NCI-H1930 (cell line): ENCODE measurements around the gene ZFAND2A.
"Not testable (repeated sequence)": the region's sequence is repeated elsewhere in the genome, so short reads cannot be mapped to it uniquely, and the experiment has no call there.

Experiments used
- DNase-seq, 2 experiments: peaks; one replicate each; lab custom pipeline; 2025; lab: John Stamatoyannopoulos, UW

ZFAND2A gene

DNA sequence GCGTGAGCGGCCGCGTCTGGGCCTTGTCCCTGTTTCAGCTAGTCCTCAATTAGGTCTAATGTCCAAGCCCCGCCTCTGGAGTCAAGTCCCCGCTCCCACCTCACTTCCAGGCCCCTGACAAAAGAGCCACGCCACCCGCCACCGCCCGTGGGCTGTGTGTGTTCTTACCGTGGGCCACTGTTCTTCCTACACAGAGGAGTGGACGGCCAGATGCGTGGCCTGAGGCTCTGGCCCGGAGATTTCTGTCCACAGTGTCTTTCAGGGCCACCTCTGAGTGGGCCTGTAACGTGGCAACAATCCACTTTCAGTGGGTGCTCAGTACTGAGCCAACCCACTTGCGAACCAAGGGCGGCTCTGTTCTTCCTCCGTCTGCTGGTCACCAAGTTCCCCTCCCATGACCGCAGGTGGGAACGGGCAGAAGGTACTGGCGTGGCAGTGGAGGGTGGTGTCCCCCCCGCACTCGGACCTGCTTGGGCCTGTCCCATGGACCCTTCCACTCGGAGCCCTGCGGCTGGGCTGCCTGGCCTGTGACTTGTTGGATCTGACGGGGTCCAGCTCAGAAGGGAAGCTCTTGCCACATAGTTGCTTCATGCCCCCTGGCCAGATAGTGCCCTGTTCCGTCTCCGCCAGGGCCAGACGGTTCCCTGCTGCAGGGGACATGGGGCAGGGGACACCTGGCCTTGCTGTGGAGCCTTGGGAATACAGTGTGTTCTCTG is 15.0 kb upstream of the ZFAND2A start:
- no peak for DNase-seq

DNA sequence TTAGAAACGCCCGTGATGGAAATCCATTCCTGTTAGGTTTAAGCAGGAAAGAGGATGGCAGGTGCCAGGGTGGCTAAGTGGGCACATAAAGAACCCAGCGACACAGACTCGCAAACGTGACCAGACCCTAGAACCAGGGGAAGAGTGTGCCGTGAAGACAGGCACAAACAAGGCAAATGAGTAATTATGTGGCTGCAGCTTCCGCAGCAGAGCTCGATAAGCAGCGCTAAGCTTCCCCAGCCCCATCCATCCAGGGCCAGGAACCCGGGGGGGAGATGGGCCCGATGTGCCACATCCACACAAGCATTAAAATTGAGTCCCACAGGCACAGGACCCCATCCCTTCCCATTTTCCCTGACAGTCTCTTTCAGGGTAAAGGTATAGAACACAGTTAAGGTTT is 14.0 kb upstream of the ZFAND2A start:
- no peak for DNase-seq

DNA sequence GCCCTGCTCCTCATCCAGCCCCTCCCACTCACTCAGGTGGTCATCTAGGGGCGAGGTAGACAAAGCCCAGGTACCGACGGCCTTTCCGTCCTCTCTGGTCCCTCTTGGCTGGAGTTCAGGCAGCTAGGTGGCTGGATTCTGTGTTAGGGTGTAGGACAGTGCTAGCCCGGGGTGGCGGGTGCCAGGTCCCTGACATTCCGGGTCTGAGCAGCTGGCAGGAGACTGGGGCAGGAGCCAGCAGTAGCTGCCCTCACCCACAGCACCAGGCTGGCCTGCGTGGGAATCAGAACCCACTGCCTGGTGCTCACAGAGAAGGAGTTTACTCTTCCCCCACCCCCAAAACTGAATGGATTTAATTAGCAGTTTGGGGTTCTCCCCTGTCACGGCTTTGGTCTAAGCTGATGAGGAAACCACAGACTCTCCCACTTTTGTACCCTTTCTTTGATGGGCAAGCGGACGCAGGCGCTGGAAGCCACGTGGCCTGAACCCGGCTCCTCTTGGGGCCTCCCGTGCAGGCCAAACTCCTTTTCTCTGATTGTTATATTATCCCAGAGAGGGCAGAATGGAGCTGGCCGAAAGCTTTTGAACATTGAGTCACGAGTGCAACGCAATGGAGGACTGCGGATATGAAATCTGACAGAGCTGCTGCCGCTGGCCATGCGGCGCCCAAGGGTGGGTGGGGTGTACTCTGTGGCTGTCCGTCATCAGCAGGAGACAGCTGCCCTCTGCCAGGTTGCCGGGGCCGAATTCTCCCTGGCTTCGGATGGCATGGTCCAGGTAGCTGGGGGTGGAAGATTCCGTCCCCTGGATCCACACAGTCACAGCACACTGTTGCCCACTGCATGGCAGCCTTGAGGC is 12.9 kb upstream of the ZFAND2A start:
- DNase-seq = no peak

DNA sequence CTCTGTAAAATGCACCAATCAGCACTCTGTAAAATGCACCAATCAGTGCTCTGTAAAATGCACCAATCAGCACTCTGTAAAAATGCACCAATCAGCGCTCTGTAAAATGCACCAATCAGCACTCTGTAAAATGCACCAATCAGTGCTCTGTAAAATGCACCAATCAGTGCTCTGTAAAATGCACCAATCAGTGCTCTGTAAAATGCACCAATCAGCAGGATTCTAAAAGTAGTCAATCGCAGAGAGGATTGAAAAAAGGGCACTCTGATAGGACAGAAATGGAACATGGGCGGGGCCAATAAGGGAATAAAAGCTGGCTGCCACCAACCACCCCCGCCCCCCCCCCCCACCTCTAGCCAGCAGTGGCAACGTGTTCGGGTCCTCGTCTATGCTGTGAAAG is 11.5 kb upstream of the ZFAND2A start:
- not testable (repeated sequence) for DNase-seq

DNA sequence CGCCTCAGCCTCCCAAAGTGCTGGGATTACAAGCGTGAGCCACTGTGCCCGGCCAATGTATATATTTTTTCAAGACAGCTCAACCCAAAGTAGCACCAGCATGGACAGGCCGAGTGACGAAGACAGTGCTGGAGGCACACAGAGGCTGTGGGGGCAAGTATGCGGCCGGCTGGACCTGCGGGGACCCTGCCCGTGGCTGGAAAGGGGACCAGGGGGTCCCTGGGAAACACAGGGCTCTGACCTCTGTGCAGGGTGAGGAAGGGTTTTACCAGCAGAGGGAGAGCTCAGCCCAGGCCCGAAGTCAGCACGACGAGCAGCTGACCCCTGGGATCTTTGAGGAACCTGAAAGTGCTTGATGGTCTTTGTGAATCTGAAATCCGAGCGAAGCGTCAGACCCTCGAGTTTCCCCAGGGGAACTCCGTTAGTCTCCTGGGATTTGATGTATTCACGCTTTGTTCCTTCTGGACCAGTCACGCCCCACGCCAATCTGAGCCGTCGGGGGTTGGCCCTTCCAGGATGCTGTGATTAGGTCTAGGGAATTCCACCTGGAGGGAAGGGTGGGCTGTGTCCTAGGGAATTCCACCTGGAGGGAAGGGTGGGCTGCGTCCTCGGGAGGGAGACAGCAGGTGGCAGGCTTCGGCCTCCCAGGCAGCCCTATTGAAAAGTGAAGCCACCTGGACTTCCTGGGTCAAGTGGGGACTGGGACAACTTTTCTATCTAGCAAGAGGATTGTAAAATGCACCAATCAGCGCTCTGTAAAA is 10.9 kb upstream of the ZFAND2A start:
- no peak for DNase-seq

DNA sequence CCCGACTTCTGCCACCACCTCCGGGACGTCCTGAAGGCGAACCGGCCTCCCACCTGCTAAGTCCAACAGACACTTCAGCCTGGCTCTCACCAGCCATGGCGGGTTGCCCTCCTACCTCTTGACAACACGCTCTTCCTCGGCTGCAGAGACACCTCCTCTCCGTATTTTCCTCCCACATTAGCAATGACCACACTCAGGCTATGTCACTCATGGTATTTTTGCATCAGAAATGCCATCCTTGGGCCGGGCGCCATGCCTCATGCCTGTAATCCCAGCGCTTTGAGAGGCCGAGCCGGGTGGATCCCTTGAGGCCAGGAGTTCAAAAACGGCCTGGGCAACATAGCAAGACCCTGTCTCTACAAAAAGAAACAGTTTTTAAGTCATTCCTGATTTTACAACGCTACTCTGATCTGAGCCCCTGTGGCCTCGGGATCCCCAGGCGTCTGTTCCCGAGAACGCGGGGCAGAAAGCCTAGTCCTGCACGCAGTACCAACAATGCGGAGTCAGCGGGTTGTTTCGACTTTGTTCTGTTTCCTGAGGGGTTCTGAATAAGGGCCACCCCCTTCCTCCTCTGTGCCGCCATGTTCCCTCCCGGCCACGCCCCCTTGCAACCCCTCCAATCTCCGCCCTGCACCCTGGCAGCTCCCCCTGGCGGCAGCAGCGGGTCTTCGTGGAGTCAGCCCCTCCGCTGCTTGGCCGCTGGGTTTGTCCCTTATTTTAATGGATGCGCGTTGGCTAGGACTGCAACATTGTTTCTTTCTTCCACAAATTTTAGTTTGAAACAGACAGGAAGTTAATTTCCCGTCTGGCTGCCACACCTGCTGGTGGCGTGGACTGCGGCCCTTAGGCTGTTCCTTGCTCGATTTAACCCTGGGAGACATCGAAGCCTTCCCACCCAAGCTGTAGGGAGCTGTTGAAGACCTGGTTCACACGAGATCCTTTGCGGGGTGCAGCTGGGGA is 9.7 kb upstream of the ZFAND2A start:
- peak; percentile 83 for DNase-seq

DNA sequence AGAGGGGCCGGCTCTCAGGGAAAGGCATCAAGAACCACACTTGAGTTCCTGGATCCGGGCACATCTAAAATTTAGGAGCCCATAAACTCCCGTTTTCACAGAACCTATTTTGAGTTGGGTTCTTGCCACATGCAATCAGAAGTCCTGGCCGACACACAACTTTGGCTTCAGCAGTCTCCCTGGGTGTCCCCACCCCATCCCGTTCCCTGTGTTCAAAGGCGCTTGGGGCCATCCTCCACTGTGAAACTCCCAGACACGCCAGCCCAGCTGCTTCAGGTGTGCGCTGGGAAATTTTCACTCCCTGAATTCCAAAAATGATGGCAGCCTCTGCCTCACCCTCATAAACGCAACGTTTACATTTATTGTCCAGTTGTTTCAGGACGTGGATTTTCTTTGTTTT is 8.4 kb upstream of the ZFAND2A start:
- no peak for DNase-seq

DNA sequence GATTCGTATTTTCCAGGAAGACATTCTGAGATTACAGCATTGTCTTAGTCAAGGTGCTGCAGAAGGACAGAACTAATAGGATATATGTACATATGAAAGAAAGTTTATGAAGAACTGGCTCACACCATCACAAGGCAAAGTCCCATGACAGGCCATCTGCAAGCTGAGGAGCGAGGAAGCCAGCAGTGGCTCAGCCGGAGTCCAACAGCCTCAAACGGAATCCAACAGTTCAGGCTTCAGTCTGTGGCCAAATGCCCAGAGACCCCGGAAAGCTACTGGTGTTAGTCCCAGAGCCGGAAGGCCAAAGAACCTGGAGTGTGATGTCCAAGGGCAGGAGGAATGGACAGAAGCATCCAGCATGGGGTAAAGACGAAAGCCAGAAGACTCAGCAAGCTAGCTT is 4.4 kb upstream of the ZFAND2A start:
- no peak for DNase-seq

DNA sequence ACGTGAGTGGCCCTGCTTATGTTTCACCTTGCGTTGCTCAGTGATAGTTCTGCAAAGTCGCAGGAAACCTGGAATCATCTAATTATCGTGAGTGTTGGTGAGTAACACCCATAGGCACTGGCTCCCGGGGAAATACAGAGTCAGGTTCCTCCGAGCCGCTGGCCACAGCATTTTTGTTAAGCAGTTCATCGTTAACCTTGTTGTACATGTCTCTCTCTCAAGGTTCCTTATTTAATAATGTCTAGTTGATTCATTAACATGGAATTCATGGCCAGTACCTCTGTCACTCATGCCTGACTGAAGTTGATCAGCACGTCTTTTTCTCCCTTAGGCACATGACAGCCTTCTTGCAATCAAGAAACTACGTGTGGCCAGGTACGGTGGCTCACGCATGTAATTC is 3.1 kb upstream of the ZFAND2A start:
- no peak for DNase-seq

DNA sequence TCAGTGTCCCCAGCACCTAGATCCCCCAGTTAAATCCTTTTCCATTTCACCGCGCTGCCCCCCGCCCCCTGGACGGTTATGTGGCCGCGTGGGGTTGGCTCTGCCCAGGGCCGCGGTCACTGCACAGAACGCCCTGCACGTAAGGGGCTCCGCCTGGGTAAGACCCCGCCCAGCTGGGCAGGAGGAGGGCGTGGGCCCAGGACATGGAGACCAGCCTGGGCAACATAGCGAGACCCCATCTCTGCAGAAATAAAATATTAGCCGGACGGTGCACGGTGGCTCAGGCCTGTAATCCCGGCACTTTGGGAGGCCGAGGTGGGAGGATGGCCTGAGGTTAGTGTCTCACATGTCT is 650 bp upstream of the ZFAND2A start:
- DNase-seq = no peak

DNA sequence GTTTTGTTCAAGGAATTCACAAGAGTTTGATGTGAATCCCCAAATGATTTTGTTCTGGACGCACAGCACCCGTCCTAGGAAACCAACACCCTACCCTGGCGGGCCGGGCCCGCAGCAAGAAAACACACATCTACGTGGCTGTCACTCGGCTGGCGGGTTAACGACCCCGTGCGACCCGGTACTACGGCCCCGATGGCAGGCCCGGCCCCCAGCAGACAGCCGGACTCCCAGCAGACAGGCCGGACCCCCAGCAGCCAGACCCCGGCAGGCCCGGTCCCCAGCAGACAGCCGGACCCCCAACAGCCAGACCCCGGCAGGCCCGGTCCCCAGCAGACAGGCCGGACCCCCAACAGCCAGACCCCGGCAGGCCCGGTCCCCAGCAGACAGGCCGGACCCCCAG is 765 bp downstream of the ZFAND2A start:
- DNase-seq = not testable (repeated sequence)

DNA sequence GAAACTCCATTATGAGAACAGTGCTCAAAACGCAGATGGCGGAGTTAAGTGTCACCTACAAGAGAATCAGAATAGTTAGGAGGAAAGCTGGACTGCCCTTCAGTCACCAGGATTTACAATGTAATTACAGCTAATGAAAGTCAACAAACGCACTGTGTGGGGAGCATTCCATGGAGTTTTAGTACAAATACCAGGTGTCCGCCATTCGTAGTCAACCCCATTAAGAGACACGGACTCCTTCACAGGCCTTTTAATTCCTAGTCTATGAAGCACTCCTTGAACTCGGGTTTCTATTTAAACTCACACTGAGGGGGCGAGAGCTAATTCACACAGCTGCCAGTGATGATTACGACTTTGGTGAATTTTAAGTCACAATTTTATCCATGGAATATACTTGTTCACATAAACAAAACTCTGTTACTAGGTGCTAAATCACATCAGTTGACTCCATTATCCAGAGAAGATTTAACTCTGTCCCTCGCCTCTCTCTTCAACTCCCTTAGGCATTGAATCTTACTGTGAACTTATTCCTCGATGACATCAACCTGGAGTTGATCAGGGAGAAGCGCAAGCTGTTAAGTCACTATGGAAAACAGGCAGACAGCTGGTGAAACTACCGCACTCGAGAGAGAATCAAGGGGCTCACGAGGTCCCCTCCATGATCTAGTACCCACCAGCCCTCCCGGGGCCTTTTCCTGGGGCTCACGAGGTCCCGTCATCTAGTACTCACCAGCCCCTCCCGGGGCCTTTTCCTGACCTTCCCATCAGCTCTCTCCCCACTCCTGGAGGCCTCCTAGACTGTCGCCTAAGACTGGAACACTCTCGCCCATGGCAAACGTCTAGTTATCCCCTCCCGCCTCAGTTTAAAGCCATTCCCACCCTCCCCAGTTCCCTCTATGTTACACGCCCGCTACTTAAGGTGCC is 1.5 kb downstream of the ZFAND2A start:
- DNase-seq = no peak

DNA sequence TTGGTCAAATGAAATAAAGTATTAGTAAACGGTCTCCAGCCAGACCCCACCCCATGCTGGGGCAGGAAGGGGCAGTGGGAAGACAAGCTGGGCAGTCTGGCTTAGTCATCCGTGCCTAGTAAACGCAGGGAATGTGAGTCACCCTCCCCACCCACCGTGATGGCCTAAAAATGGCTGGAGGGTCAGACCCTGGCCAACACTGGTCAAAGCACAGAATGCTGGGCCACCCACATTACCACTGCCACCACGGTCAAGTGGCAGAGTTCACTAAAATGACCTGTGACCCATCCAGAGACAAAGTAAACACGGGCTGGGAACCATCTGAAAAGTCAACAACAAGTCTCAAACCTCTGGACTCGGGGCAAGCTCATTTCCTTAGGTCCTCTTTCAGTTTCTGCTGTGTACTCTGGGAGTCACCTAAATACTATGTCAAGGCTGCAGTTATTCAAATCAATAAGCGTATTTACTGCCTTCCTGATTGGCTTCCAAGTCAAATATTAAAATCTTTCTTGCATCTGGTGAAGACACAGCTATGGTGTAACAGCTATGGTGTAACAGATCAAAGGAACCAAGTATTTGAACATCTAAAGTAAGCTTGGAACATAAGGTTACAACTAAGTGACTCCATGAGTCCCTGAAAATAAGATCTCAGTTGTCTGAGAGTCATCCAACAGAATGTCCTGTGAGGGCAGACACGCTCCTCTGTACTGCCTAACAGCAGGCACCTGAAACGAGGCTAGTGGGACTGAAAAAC is 3.0 kb downstream of the ZFAND2A start:
- DNase-seq = no peak

DNA sequence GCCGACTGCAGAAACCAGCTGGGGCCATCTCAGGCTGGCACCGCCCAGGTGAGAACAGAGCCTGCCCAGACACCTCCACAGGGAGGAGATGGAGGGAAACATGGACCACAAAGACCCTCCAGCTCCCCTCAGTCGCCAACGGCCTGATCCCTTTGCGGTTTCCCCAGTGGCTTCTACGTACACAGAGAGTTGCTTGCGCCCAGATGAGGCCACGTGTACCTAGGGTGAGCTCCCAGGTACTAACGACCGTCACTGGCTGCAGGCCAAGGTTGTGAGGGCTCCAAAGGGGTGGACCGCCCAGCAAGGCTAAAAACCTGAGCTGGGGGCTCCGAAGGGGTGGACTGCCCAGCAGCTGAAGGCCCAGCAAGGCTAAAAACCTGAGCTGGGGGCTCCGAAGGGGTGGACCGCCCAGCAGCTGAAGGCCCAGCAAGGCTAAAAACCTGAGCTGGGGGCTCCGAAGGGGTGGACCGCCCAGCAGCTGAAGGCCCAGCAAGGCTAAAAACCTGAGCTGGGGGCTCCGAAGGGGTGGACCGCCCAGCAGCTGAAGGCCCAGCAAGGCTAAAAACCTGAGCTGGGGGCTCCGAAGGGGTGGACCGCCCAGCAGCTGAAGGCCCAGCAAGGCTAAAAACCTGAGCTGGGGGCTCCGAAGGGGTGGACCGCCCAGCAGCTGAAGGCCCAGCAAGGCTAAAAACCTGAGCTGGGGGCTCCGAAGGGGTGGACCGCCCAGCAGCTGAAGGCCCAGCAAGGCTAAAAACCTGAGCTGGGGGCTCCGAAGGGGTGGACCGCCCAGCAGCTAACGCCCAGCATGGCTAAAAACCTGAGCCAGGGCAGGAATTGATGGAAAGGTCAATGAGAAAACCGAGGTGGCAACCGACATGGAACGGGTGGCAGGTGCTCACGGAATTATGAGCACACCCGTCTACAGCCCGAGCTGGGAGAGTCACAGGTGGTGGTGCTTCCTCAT is 3.9 kb downstream of the ZFAND2A start:
- not testable (repeated sequence) for DNase-seq

DNA sequence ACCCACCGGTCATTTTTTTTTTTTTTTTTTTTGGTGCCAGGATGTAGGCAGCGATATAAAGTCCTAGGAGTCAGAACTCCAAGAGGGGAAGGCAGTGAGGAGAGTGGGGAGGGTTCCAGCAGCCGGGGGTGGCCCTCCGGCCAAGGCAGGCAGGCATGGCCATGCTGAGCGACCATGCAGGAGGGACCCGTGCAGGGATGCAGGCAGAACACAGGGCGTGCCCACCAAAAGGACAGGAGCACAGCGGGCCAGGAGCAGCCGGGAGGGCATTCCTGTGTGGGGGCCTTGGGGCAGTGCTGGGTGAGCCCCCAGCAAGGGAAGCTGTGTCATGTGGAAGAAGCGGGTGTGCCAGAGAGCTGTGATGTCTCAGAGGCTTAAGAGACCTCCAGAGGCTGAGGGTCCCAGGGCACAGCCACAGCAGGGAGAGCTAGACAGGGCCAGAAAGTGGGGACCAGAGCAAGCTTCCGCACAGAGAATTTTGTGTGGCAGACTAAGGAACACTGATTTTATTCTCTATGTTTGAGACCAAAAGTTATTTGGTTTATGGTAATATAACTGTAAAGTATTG is 5.7 kb downstream of the ZFAND2A start:
- no peak for DNase-seq

DNA sequence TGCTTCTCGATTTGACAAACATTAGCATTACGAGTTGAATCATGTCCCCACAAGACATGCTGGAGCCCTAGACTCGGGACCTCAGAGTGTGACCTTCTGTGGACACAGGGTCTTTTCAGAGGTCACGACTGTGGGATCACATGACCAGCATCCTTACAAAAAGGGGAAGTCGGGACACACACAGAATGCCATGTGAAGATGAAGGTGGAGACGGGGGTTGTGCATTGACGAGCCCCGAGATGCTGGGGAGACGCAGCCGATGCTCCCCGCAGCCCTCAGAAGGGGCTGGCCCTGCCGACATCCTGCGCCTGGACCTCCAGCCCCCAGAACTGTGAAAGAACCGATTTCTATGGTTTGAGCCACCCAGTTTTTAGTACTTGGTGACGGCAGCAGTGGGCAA is 7.5 kb downstream of the ZFAND2A start:
- DNase-seq = no peak

DNA sequence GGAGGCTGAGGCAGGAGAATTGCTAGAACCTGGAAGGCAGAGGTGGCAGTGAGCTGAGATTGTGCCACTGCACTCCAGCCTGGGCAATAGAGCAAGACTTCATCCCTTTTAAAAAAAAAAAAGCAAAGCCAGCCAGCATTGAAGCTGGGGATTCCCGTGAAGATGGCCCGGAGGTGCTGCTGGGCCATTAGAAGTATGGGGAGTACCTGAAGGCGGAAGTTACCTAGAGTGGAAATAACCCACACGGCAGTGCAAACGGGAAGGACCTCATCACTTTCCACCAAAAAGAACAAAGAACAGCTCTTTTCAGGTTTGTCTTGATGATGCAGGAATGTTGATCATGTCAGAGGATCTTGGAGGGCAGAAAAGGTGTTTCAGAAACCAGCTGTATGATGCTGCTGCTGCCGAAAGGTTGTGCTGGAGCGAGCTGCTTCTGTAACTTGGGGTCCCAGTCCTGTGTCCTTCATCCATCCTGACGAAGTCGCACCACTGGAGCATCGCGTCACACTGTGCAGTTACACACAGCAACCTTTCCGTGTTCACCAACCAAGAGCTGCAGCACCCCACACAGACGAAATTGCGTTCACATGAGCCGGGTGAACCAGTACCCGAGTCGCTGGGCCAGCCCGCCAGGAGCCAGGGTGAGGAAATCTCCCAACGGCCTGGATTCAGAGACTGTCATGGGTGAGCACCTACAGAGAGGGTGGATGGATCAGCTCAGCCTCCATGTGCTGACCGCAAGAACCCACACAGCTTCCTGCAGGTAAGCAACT is 8.2 kb downstream of the ZFAND2A start:
- no peak for DNase-seq

DNA sequence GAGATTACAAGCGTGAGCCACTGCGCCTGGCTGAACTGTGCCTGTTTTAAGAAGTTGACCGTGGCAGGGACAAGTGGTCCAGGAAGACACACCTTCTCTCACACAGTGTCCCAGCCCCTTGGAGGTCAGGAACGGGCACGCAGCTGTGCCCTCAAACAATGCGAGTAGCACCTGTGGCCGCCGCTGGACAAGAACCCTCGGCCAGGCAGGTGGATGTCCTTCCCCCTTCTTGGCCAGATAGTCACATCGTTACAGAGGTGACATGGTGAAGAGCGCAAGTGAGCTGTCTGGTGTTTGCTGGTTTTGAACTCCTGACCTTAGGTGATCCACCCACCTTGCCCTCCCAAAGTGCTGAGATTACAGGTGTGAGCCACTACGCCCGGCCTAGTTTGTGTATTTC is 8.8 kb downstream of the ZFAND2A start:
- DNase-seq = no peak
